ENCODE measurements around the gene FER1L5. TPM values are rescaled to one million over a fixed set of nuclear protein-coding genes. Genes with fewer than 3 reads are reported as not detected.

FER1L5 gene
- total RNA-seq, 1 experiment from 2014 or later = 0.91 TPM

- TF ChIP-seq EGR1 (IDR thresholded peaks at IDR 0.05; ENCODE audit: low read depth) = peak; percentile 64
- TF ChIP-seq ZFX (IDR thresholded peaks at IDR 0.05) = peak; percentile 85; the same call in 1 of the 2 replicates
- peak; percentile 91 for TF ChIP-seq SIN3A (IDR thresholded peaks at IDR 0.05; ENCODE audit: low read depth)
- peak; percentile 99 for TF ChIP-seq JUND (IDR thresholded peaks at IDR 0.05)
- peak; percentile 80 for TF ChIP-seq POLR2A (IDR thresholded peaks at IDR 0.05; ENCODE audit: borderline replicate concordance, extremely low read depth, insufficient read depth, insufficient read length)
- TF ChIP-seq ZNF274 (IDR thresholded peaks at IDR 0.05; ENCODE audit: low read depth, low read length) = no peak
- peak; percentile 99 for TF ChIP-seq CBX3 (IDR thresholded peaks at IDR 0.05; ENCODE audit: low read depth)
These were observed 4.1 kb upstream of the FER1L5 start, which contains the start of gene KANSL3 (continued) for GRCh38 chr2:96638144-96639121.

DNA sequence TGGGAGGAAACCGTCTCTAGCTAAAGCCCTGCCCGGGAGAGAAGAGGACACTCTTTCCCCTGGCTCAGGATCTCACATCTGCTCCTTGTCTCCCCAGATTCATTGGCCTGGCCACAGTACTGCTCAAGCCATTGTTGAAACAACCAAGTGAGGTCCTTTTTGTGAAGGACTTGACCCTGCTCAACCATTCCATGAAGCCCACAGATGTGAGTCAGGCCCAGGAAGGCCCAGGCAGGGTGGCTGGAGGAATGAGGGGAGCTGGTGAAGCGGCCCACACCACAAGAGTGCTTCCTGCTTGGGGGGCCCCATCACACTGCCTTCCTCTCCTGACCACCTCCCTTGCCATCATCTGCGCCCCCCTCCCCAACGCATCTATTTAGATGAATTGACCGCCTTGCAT lies 5.1 kb downstream of the FER1L5 start:
- no peak for ATAC-seq
- RAD21 ChIA-PET (ENCODE audit: low non-redundant PET in 1 of 2, low total read pairs in 2 of 2, uncharacterized antibody in 2 of 2, unreplicated experiment in 2 of 2) = no interaction called here
- no peaks in the 10 kb centered on the region for H3K27me3 ChIP-seq (ENCODE audit: insufficient read depth, low read length)
- peaks cover 1 to 4% of the 10 kb centered on the region in 2 experiments; a peak in 2 of 4 replicates for H3K4me1 ChIP-seq (ENCODE audit: control insufficient read depth in 1 of 2, insufficient read depth in 2 of 2, low read length in 2 of 2)
- POLR2A ChIA-PET = no interaction called here
- DNase-seq (ENCODE audit: low read depth, low spot score) = no peak
- H3K36me3 ChIP-seq (ENCODE audit: control insufficient read depth in 1 of 2, insufficient read depth in 2 of 2, low read length in 2 of 2) = no peaks in the 10 kb centered on the region
- no peak overlapping the region for H2AFZ ChIP-seq (ENCODE audit: low read depth, low read length, poor library complexity, severe bottlenecking)
- intact Hi-C loops (cut with micrococcal nuclease) = no loop called here
- no peaks in the 10 kb centered on the region for H4K20me1 ChIP-seq (ENCODE audit: insufficient read depth)
- CTCF ChIA-PET = no interaction called here
- no peaks in the 10 kb centered on the region for H3K9me2 ChIP-seq (ENCODE audit: insufficient read depth)
- TF ChIP-seq JUND (IDR thresholded peaks at IDR 0.05) (no peak), EGR1 (IDR thresholded peaks at IDR 0.05; ENCODE audit: low read depth) (no peak), MAX (IDR thresholded peaks at IDR 0.05) (no peak), CTCF (IDR thresholded peaks at IDR 0.05 in 2 of 3, conservative IDR thresholded peaks at IDR 0.05 in 1 of 3; ENCODE audit: borderline replicate concordance in 1 of 3, insufficient read depth in 1 of 3, low read depth in 2 of 3, low read length in 2 of 3) (no peak), CBX3 (IDR thresholded peaks at IDR 0.05; ENCODE audit: low read depth) (no peak), ZNF274 (IDR thresholded peaks at IDR 0.05; ENCODE audit: low read depth, low read length) (no peak), SRF (IDR thresholded peaks at IDR 0.05; ENCODE audit: low read depth) (no peak)
- TF ChIP-seq, protein P1, sequence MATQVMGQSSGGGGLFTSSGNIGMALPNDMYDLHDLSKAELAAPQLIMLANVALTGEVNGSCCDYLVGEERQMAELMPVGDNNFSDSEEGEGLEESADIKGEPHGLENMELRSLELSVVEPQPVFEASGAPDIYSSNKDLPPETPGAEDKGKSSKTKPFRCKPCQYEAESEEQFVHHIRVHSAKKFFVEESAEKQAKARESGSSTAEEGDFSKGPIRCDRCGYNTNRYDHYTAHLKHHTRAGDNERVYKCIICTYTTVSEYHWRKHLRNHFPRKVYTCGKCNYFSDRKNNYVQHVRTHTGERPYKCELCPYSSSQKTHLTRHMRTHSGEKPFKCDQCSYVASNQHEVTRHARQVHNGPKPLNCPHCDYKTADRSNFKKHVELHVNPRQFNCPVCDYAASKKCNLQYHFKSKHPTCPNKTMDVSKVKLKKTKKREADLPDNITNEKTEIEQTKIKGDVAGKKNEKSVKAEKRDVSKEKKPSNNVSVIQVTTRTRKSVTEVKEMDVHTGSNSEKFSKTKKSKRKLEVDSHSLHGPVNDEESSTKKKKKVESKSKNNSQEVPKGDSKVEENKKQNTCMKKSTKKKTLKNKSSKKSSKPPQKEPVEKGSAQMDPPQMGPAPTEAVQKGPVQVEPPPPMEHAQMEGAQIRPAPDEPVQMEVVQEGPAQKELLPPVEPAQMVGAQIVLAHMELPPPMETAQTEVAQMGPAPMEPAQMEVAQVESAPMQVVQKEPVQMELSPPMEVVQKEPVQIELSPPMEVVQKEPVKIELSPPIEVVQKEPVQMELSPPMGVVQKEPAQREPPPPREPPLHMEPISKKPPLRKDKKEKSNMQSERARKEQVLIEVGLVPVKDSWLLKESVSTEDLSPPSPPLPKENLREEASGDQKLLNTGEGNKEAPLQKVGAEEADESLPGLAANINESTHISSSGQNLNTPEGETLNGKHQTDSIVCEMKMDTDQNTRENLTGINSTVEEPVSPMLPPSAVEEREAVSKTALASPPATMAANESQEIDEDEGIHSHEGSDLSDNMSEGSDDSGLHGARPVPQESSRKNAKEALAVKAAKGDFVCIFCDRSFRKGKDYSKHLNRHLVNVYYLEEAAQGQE (IDR thresholded peaks at IDR 0.05; ENCODE audit: low read depth) = no peak
- H3K27ac ChIP-seq (ENCODE audit: low read depth, low read length) = no peak overlapping the region
- BruUV-seq (replicated peaks) = no TSS peak
- H3K4me2 ChIP-seq (ENCODE audit: low read length) = no peak overlapping the region
- no peak overlapping the region for H3K9ac ChIP-seq (ENCODE audit: low read length)
- H3K4me3 ChIP-seq (replicated peaks in 1 of 2; ENCODE audit: low read depth in 1 of 2, low read length in 2 of 2) = no peak overlapping the region
- H3K79me2 ChIP-seq (ENCODE audit: insufficient read depth, low read length) = no peaks in the 10 kb centered on the region
- H3K9me3 ChIP-seq (ENCODE audit: control insufficient read depth in 1 of 2, insufficient read depth in 1 of 2, low read depth in 1 of 2, low read length in 2 of 2) = no peaks in the 10 kb centered on the region
